Measurements from ENCODE around the gene MINPP1.
A peak's percentile ranks its signal among the peaks of the same experiment; 100 is the strongest.

Gene MINPP1

DNA sequence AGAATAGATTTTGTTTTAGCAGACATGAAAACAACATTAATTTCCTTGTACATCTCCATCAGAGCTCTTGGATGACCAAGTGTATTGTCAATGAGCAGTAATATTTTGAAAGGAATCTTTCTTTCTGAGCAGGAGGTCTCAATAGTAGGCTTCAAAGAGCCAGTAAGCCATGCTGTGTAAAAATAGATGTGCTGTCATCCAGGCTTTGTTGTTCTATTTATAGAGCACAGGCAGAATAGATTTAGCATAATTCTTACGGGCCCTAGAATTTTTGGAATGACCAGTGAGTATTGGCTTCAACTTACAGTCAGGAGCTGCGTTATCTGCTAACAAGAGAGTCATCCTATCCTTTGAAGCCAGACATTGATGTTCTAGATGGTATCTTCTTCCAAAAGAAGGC is 19.0 kb downstream of the MINPP1 start:
- DNase-seq: no peak

DNA sequence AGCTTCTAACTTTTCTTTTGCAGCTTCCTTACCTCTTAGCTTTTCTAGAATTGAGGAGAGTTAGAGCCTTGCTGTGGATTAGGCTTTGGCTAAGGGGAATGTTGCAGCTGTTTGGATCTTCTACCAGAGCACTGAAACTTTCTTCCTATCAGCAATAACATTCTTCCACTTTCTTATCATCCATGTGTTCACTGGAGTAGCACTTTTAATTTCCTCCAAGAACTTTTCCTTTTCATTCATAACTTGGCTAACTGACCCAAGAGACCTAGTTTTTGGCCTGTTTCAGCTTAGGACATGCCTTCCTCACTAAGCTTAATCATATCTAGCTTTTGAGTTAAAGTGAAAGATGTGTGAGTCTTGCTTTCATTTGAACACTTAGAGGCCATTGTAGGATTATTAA is 19.6 kb downstream of the MINPP1 start:
- no peak for DNase-seq

DNA sequence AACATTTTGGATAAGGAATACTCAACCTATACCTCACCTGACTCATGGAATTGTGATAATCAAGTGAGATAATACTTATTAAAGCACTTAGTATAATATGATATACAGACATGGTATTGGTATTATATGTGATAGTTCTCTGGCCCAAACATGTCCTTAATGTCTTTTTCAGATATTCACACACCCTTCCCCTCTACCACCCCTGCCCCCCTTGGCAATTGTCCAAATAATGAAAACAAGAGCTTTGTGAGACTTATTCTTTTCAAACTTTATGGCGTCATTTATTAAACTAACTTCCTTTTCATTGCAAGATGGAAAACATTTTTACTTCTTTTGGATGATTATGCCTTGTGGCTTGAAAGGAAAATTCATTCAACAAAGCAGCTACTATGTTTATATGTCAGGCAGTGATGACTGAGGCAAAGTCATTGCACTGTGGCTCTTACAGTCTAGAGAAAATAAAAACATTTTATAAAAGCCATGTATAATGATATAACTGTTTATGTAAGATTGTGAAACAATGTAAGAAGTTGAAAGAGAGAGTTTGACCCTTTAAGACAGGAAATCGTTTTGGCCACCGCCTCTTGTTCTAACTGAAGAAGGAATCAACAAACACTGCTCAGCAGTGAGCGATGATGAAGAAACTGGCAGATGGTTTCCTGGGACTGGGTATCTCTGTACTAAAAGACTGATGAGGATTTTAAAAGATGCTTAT is 27.4 kb downstream of the MINPP1 start:
- no peak for DNase-seq

DNA sequence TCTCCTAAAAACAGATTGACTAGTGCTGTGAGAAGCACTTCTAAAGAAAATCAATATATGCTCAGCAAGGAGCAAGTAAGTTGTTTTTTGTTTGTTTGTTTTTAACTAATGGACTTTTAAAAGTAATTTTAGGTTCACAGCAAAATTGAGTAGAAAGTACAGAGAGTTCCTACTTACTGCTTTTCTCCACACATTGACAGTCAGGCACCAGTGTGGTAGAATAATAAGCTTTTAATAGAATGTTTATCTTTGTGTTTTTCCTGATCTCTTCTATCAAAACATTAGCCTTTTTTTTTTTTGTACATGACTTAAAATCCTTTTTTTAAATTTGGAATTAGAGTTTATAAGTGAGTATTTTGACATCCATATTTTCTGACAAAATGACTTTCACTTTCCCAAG is 28.0 kb downstream of the MINPP1 start:
- DNase-seq: no peak

DNA sequence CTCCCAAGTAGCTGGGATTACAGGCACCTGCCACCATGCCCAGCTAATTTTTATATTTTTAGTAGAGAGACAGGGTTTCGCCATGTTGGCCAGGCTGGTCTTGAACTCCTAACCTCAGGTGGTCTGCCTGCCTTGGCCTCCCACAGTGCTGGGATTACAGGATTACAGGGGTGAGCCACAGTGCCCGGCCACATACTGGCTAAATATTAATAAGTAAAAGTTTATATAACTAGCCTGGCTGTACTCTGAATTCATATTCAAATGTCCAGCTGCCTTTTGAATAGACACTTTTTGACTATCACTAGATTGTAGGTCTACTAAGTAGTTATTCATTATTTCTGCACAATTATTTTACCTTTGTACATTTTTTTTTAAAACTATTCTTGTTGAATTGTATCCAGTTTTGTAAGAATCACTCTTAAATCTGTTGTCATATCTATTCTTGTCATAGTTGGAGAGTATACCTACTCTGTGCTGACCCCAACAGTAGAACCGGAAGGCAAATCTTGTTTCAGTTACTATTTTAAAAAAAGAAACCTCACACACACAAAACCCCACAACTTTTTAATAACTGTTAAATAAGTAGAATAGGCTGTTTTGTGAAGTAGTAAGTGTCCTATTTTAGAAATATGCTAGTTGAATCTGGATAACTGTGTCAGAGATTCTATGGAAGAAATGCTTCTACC is 29.6 kb downstream of the MINPP1 start:
- no peak for DNase-seq

DNA sequence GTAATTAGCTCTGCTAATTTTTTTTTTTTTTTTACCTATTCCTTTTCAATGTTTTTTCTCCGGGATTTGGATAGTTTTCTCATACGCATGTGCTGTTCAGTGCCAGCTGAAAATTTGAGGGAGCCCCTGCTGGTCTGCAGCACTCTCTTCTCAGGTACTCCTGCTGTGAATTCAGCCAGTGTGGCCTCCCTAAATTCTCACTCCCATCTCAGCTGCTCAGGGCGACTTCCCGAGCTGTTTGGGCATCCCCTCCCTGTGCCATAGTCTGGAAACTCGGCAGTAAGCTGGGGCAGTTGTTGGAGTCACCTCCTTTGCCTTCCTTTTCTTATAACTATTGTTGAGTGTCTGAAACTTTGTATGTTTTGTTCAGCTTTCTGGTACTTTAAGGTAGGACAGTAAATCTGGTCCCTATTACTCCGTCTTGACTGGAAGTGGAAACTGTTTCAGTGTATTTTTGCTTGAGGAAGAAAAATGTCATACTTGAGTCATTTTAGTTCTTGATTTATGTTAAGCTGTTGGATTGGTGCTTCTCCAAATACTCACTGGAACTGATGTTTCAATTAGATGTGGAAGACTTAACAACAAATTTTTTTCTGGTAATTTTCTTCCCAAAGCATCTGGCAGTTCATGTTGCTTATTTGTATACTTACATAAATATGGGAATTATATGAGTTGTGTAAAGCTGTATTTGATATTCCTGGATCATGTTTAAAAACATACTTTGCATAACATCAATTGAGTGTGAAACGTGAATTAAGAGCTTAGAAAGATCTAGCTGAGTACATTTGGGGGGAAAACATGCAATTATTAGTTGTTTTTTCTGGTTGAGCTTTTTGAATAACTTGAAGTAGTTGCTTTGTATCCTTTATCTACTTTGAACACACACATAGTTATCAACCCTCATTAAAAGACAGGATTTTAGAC is 33.7 kb downstream of the MINPP1 start:
- DNase-seq: no peak

- DNase-seq: peak; percentile 19
Observed at GRCh38 chr10:87541114-87541513, 36.4 kb downstream of the MINPP1 start.

GRCh38 chr10:87544721-87545120 is 40.0 kb downstream of the MINPP1 start:
- no peak for DNase-seq

DNA sequence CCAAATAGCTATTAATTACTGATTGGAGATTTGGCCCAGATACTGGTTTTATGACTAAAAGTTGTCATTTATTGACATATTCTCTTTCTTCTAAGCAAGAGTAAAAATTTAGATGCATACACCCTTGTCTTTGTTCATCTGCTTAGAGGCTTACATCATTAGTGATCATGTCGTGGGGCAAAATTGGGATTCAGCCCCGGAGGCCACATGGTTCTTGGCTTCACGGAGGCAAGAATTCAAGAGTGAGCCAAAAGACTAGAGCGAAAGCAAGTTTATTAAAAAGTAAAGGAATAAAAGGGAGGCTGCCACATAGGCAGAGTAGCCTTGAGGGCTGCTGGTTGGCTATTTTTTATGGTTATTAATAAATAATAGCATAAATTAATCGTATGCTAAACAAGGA is 41.1 kb downstream of the MINPP1 start:
- no peak for DNase-seq

DNA sequence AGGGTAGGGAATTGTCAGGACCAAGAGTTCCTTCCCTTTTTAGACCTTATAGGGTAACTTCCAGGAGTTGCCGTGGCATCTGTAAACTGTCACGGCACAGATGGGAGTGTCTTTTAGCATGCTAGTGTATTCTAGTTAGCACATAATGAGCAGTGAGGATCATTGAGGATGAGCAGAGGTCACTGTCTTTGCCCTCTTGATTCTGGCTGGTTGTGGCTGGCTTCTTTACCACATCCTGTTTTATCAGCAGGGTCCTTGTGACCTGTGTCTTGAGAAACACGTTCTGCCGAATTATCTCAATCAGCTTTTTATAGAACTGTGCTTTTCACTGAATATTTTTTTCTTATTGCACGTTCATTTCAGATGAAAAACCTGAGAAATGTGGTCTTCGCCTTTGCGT is 41.5 kb downstream of the MINPP1 start:
- DNase-seq: no peak

GRCh38 chr10:87546971-87547413 is 42.3 kb downstream of the MINPP1 start:
- no peak for DNase-seq

DNA sequence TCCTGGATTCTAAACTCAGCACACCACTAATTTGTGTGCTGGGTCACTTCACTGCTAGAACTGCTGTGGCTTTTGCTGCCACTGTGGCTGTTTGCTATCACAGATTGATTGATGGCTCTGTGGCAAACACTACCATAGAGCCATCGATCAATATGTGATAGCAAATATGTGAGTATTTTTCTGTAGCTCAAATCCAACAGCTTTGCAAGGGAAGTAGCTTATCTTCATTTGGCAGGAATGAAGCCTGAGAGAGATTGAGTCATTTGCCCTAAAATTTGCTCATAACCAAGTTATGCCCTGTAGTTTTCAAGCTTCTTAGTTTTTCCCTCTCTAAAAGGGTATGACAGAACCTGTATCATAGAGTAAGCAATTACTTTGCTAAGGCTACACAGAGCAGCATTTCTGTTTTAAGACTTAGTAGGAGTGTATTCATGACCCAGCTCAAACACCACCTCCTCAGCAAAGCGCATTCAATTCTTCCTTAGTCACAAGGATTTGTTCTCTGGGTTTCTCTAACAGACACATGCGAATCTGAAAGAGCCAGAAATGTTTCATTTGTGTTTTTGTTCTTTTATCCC is 43.1 kb downstream of the MINPP1 start:
- peak; percentile 52 for DNase-seq

GRCh38 chr10:87550741-87551140 is 46.0 kb downstream of the MINPP1 start:
- no peak for DNase-seq

GRCh38 chr10:87551326-87551725 is 46.6 kb downstream of the MINPP1 start:
- DNase-seq: no peak

DNA sequence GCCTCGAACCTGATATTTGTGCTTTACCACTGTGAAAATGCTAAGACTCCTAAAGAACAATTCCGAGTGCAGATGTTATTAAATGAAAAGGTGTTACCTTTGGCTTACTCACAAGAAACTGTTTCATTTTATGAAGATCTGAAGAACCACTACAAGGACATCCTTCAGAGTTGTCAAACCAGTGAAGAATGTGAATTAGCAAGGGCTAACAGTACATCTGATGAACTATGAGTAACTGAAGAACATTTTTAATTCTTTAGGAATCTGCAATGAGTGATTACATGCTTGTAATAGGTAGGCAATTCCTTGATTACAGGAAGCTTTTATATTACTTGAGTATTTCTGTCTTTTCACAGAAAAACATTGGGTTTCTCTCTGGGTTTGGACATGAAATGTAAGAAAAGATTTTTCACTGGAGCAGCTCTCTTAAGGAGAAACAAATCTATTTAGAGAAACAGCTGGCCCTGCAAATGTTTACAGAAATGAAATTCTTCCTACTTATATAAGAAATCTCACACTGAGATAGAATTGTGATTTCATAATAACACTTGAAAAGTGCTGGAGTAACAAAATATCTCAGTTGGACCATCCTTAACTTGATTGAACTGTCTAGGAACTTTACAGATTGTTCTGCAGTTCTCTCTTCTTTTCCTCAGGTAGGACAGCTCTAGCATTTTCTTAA is 47.7 kb downstream of the MINPP1 start:
- no peak for DNase-seq

GRCh38 chr10:87557409-87557808 is 52.7 kb downstream of the MINPP1 start:
- no peak for DNase-seq

DNA sequence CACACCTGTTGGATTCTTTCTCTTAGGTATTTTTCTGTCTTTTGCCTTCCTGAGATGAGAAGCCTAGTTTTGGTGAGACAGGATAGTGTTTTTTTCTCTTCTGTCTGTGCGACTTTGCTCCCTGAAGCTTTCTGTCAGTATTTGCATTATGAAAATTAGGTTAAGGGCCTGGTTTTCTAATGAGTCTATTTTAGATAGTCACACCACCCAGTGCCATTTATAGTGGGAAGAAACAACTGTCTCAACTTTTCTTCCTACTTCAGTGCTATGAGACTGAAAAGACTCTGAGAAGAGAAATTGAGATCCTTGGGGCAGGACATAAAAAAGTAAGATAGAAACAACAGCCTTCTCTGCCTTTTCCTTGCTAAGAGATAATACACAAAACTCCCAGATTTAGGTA is 53.6 kb downstream of the MINPP1 start:
- no peak for DNase-seq

DNA sequence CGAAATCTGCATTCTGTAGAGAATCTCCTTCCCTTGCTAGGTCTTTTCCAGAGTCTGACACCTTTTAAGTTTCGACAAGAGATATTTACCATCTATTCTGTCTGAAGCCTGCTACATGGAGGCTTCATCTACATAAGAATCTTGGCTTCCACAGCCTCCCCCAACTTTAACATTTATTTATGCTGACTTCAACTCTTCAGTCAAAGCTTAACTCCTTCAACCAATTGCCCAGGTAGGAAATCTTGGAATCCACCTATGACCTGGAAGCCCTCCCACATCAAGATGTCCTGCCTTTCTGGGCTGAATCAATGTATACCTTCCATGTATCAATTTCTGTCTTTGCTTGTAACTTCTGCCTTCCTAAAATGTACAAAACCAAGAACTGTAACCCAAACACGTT is 54.7 kb downstream of the MINPP1 start:
- DNase-seq: no peak

DNA sequence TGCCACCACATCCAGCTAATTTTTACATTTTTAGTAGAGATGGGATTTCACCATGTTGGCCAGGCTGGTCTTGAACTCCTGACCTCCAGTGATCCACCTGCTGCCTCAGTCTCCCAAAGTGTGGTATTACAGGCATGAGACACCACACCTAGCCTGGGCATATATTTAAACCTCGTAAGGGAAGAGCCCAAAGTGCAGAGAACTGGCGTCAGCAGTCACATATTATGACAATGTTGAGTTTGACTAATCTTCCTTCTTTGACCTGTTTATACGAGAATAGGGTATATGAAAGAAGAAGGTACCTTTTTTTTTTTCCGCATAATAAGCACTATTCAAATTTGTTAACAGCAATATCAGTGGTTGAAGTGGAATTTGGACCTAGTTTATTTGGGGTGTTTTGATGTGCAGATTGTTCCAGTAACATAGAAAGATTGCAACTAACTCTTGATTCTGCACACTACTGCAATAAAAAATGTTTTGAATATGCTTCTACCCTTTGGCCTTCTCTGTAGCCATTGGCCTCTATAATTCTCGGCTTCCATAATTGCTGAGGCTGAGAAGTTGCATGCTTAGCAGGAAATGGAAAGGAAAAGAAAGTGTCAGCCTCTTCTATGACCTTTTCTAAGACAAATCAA is 55.9 kb downstream of the MINPP1 start:
- no peak for DNase-seq

GRCh38 chr10:87562750-87563149 is 58.1 kb downstream of the MINPP1 start:
- no peak for DNase-seq

GRCh38 chr10:87565010-87565409 is 60.3 kb downstream of the MINPP1 start:
- DNase-seq: no peak

GRCh38 chr10:87575851-87576250 is 71.2 kb downstream of the MINPP1 start:
- DNase-seq: no peak
